Measurements from ENCODE around the gene MMAA.

DNA sequence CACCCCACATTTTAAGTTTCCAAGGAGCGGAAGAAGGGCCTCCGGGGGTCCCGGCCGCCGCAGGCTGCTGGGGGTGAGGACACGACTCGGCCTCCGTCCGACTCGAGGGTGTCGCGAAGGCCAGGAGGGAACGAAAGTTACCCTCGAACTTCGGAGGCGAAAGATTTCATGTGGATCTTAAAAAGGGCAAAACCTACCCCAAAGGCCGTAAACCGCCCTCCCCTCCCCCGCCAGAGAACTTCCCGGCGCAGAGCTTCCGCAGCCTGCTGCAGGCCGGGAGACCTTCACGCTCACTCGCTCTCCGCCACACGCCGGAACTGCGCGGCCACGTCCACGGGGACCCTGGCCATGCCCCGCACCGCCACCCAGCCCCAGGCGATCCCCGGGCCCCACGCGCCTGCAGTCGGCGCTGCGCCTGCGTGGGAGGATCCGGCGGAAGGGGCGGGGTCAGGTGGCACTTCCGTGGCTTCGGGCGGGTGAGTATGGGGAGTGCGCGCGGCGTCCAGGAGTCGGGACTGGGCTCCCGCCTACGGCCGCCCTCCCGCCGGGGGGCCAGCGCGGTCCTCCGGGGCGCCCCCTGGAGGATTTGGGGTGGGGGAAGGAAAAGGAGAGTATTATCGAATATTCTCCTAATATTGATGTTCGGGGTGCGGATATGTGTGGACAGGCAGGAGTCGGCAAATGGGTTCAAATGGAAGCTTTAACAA, at the start of gene MMAA:
- TF ChIP-seq, protein P1, sequence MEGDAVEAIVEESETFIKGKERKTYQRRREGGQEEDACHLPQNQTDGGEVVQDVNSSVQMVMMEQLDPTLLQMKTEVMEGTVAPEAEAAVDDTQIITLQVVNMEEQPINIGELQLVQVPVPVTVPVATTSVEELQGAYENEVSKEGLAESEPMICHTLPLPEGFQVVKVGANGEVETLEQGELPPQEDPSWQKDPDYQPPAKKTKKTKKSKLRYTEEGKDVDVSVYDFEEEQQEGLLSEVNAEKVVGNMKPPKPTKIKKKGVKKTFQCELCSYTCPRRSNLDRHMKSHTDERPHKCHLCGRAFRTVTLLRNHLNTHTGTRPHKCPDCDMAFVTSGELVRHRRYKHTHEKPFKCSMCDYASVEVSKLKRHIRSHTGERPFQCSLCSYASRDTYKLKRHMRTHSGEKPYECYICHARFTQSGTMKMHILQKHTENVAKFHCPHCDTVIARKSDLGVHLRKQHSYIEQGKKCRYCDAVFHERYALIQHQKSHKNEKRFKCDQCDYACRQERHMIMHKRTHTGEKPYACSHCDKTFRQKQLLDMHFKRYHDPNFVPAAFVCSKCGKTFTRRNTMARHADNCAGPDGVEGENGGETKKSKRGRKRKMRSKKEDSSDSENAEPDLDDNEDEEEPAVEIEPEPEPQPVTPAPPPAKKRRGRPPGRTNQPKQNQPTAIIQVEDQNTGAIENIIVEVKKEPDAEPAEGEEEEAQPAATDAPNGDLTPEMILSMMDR (IDR thresholded peaks at IDR 0.05): peak; percentile 82
- no peak for TF ChIP-seq EZH2 (IDR thresholded peaks at IDR 0.05)
- TF ChIP-seq EZH2phosphoT487 (IDR thresholded peaks at IDR 0.05): no peak
